ENCODE results near the gene HLCS. TPM values are rescaled to one million over a fixed set of nuclear protein-coding genes. Genes with fewer than 3 reads are reported as not detected.

HLCS gene
- total RNA-seq, 1 donor from 2014 or later: 10.7 TPM

- H3K4me1 ChIP-seq: no peaks in the 10 kb centered on the region
- no peaks in the 10 kb centered on the region for H3K9me3 ChIP-seq
- DNase-seq (ENCODE audit: low spot score in 2 of 2): no peak
- H3K27me3 ChIP-seq: no peaks in the 10 kb centered on the region
- no peak overlapping the region for H3K27ac ChIP-seq
- no peak for TF ChIP-seq CTCF (IDR thresholded peaks at IDR 0.05)
- intact Hi-C loops (cut with DNase I): no loop called here
- no peaks in the 10 kb centered on the region for H3K36me3 ChIP-seq
- no peak overlapping the region for H3K4me3 ChIP-seq
Observed at GRCh38 chr21:36728371-36729111, 237.9 kb downstream of the HLCS start.

GRCh38 chr21:36727866-36728265 is 238.6 kb downstream of the HLCS start:
- no peaks in the 10 kb centered on the region for H3K27me3 ChIP-seq
- no peaks in the 10 kb centered on the region for H3K4me1 ChIP-seq
- H3K36me3 ChIP-seq: no peaks in the 10 kb centered on the region
- H3K27ac ChIP-seq: no peak overlapping the region
- no peak overlapping the region for H3K4me3 ChIP-seq
- intact Hi-C loops (cut with DNase I): no loop called here
- no peak for TF ChIP-seq CTCF (IDR thresholded peaks at IDR 0.05)
- DNase-seq (ENCODE audit: low spot score in 2 of 2): no peak
- no peaks in the 10 kb centered on the region for H3K9me3 ChIP-seq

- H3K4me1 ChIP-seq: no peaks in the 10 kb centered on the region
- no peak for TF ChIP-seq CTCF (IDR thresholded peaks at IDR 0.05)
- no peaks in the 10 kb centered on the region for H3K9me3 ChIP-seq
- no peak for DNase-seq (ENCODE audit: low spot score in 2 of 2)
- H3K27me3 ChIP-seq: no peaks in the 10 kb centered on the region
- H3K4me3 ChIP-seq: no peak overlapping the region
- intact Hi-C loops (cut with DNase I): no loop called here
- no peaks in the 10 kb centered on the region for H3K36me3 ChIP-seq
- no peak overlapping the region for H3K27ac ChIP-seq
Observed at GRCh38 chr21:36725793-36726386, 240.6 kb downstream of the HLCS start.

GRCh38 chr21:36724660-36725059 is 241.8 kb downstream of the HLCS start:
- Histone ChIP-seq H3K4me3 (no peak overlapping the region), H3K36me3 (no peaks in the 10 kb centered on the region), H3K27ac (no peak overlapping the region), H3K27me3 (no peaks in the 10 kb centered on the region), H3K4me1 (no peaks in the 10 kb centered on the region), H3K9me3 (no peaks in the 10 kb centered on the region)
- no peak for TF ChIP-seq CTCF (IDR thresholded peaks at IDR 0.05)
- DNase-seq (ENCODE audit: low spot score in 2 of 2): no peak
- intact Hi-C loops (cut with DNase I): no loop called here

- H3K36me3 ChIP-seq: no peaks in the 10 kb centered on the region
- H3K4me1 ChIP-seq: no peaks in the 10 kb centered on the region
- DNase-seq (ENCODE audit: low spot score in 2 of 2): peak in 1 of 2 donors; percentile 37
- no peak overlapping the region for H3K27ac ChIP-seq
- no peaks in the 10 kb centered on the region for H3K9me3 ChIP-seq
- no peaks in the 10 kb centered on the region for H3K27me3 ChIP-seq
- no peak overlapping the region for H3K4me3 ChIP-seq
- TF ChIP-seq CTCF (IDR thresholded peaks at IDR 0.05): no peak
- intact Hi-C loops (cut with DNase I): no loop called here
Observed at GRCh38 chr21:36723371-36723881, 243.0 kb downstream of the HLCS start.

Data from ascending aorta (tissue), 2 donors.